Measurements from ENCODE around the gene TRPV3. TPM values are rescaled to one million over a fixed set of nuclear protein-coding genes. Genes with fewer than 3 reads are reported as not detected.

The TRPV3 gene
- polyA plus RNA-seq, 3 donors = 0.22 to 0.90 (median 0.31) TPM

DNA sequence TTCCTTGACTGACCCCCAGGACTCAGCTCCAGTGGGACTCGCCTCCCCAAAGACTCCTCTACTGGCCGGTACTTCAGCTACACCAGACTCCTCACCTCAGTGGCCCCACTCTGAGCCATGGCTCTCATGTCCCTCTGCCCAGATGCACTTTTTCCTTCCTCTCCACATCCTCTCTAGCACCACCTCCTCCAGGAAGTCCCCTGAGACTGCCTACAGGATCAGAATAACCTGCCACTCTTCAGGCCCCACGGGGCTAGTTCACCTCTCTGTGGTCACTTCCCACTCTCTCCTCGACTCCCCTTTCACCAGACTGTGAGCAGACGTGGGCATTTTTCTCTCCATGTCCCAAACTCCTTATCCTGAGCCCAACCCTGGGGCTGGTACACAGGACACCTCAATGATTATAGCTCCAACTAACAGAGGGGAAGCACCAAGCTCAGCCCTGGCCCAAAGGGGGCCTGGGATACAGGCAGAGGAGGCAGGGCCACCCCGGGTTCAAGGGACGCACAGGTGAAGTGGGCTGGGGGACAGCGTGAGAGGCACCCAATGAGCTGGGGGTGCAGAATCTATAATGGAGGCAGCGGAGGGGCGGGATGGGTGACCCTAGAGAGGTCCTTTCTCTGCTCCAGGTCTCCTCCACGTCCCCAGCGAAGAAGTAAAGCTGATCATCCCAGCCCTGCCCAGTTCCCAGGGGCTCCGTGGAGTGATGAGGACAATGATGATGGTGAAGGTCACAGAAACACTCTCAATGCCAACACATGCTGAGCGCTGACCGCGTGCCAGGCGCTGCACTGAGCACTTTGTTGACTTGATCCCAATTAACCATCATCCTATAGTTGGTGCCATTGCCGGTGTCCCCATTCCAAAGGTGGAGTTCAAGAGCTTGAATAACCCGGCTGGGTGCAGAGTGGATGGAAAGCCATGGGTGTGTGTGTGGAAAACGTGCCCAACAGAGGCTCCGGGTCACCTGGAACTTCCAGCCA lies 3.9 kb downstream of the TRPV3 start:
- no peak overlapping the region for H3K27ac ChIP-seq (ENCODE audit: low read depth, low read length)
- 75 to 86% (median 83%) methylated on average over 21 of the region's 21 CpGs for WGBS, 3 donors

DNA sequence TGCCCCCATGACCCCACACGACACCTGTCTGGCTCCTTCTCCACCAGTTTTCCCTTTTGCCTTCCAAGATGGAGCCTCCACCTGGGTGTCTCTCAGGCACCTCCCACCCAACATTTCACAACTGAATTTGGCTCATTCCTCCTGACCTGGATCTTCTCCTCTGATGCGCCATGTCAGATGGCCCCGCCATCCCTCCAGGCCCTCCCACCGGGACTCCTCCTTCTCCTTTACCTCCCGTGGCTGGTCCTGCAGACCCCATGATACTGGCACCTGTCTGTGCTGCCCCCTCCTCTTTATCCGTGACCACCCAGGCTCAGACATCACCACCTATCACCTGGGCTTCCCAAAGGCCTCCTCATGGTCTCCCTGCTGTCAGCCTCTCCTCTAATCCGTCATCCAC lies 4.7 kb downstream of the TRPV3 start:
- no peak overlapping the region for H3K27ac ChIP-seq (ENCODE audit: low read depth, low read length)
- WGBS, 3 donors = 82 to 83% (median 82%) methylated on average over 7 of the region's 7 CpGs

DNA sequence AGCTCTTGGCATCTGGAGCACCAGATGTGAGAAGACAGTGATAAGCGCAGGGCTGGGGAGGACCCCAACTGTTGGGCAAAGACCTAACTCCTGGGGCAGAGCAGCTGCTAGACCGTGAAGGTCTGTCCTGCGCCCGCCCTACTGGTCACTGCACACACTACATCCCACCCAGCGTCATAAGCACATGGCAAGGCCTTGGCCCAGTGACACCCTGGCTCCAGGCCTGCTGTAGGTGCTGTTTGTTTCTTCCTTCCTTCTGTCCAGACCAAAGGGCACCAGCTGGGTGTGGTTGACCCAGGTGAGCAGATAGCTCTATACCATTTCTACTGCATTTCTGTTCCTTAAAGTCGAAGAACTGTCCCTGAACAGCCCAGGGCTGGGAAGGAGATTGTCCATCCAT lies 6.4 kb downstream of the TRPV3 start:
- WGBS, 3 donors = 76 to 91% (median 87%) methylated on average over 6 of the region's 6 CpGs
- H3K27ac ChIP-seq (ENCODE audit: low read depth, low read length) = no peak overlapping the region

DNA sequence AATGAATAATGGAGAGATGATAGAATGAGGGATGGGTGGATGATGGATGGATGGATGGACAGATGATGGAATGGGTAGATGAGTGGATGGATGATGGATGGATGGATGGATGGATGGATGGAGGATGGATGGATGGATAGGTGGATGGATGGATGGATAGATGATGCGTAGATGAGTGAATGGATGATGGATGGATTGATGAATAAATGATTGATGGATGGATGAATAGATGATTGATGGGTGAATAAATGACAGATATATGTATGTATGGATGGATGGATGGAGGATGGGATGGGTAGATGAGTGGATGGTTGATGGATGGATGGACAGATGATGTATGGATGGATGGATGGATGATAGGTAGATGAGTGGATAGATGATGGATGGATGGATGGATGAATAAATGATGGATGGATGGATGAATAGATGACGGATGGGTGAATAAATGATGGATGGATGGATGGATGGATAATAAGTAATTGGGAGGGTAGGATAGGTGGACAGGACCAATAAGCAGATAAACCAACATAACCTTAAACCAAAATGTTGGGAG lies 7.9 kb downstream of the TRPV3 start:
- no peak overlapping the region for H3K27ac ChIP-seq (ENCODE audit: low read depth, low read length)
- 91 to 98% (median 94%) methylated on average over 2 of the region's 2 CpGs for WGBS, 3 donors

DNA sequence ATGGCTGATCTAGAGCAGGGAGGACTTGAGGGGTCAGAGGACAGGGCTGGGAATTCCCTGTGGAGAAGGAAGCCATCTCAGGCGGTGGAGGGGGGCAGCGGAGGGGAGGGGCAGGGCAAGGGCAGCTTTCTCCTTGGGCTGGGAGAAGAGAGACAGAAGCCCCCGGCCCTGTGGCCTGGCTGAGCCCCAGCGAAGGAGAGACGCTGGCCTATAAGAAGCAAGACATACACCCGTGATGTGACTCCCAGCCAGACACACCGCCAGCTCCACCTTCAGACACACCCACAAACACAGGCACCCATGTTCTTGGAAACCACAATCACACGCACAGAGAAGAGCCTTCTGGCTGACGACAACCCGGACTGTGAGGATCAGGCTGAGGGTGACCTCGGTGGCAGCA lies 10.0 kb downstream of the TRPV3 start:
- no peak overlapping the region for H3K27ac ChIP-seq (ENCODE audit: low read depth, low read length)
- 72 to 83% (median 74%) methylated on average over 11 of the region's 11 CpGs for WGBS, 3 donors

DNA sequence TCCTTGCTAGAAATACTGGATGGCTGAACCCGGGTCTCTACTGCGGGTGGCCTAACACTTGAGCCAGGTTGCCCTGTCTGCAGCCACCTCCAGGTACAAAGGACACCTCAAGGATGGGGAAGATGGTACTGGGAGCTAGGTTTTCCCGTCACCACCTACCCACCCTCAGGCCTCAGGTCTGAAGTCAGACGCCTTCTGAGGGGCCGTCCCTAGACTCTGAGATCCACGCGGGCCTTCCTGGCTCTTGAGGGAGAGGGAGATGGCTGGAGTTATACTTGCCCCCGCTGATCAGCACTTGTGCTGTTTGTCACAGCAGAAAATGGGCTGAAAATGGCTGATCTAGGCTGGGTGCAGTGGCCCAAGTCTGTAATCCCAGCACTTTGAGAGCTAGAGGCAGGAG lies 10.6 kb downstream of the TRPV3 start:
- no peak overlapping the region for H3K27ac ChIP-seq (ENCODE audit: low read depth, low read length)
- 91 to 97% (median 93%) methylated on average over 8 of the region's 8 CpGs for WGBS, 3 donors

DNA sequence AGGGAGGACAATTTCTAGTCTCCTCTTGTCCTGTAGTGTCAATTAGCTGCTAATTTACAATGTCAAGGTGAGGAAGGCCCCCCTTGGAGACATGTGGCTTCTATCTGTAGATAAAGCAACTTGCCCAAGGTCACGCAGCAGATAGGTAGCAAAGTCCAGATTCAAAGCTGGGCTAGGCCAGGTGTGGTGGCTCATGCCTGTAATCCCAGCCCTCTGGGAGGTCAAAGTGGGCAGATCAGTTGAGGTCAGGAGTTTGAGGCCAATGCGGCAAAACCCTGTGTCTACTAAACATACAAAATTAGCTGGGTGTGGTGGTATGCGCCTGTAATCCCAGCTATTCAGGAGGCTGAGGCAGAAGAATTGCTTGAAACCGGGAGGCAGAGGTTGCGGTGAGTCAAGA lies 11.1 kb downstream of the TRPV3 start:
- WGBS, 3 donors = 85 to 95% (median 89%) methylated on average over 1 to 5 of the region's 5 CpGs
- H3K27ac ChIP-seq (ENCODE audit: low read depth, low read length) = no peak overlapping the region

DNA sequence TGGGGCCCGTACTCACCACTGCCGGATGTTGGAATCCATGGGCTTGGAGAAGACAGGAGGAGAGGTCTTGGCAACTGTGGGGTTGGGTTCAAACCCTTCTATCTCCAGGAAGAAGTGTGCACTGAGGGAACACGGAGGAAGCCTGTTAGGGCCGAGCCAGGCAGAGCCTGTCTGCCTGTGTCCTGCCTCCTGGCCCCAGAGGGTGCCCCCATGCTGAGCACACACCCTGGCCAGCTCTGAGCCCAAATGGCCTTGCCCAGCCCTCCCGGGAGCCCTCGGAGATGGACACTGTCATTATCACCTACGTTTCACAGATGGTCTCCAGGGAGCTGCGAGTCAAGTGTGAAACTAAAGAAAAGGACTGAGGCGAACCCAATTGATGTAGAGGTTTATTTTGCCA lies 12.5 kb downstream of the TRPV3 start:
- 64 to 69% (median 67%) methylated on average over 9 of the region's 9 CpGs for WGBS, 3 donors
- H3K27ac ChIP-seq (ENCODE audit: low read depth, low read length) = no peak overlapping the region

DNA sequence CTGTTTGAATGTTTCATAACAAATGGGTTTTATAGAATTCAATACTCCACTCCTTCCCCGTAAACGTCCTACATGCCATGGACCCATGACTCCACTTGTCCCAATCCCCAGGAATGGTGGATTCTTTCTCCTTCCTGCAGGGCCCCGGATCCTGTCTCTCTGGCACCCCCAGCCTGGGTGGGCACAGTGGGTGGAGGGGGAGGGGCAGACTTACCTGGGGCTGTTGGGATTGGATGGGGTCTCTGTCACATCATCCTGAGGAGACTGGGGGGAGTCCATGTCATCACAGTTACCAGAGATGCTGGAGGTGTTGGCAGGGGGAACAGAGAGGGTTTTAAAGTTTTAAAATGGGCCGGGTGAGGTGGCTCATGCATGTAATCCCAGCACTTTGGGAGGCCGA lies 13.2 kb downstream of the TRPV3 start:
- WGBS, 3 donors = 82 to 84% (median 84%) methylated on average over 5 of the region's 5 CpGs

DNA sequence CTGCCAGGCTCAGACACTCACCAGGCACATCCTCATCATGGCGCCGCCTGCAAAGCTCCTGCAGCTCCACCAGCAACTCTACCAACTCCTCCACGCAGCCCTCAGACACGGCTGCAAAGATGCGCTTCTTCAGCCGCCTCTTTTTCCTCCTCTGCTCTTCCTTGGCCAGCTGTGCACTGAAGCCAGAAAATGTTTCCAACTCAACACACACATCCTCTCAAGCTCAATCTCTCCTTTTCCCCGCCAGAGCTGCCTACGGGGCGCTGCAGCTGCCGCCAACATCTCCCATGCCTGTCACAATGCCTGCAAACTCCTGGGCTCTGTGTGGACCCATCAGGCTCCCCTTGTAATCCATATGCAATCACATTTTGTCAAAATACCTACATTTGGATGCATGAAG lies 14.2 kb downstream of the TRPV3 start:
- H3K27ac ChIP-seq (ENCODE audit: low read depth, low read length) = no peak overlapping the region
- WGBS, 3 donors = 65 to 84% (median 70%) methylated on average over 10 of the region's 10 CpGs

More for the DNA sequence above, 13.2 kb downstream of the TRPV3 start:
- H3K27ac ChIP-seq (ENCODE audit: low read depth, low read length) = no peak overlapping the region

DNA sequence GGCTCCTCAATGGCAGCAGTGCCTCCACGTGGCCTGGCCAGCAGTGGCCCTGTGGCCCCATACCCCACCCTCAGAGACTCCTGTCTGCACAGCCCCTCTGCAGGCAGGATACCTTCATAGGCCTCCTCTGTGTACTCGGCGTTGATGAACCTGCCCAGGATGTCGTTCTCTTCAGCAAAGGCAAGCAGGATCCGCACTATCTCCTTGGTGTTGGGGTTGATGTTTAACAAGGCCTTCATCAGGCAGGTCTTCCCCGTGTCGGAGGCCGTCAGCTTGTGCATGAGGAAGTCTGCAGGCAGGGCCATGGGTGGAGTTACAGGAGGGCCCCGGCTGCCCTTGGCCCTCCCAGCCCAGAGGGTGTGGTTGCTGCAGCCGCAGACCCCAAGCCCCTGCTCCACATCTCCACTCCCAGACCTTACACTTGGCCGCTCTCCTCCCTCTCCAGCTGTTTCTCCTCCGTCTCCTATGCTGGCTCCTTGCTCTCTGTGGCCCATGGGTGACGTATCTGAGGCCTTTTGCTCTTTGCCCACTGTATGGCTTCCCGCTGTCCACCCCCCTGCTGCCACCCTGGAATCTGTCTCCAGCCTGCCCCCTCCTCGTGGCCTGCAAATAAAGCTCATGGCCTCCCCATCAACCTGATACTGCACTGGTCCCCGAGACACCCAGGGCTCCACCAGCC lies 15.1 kb downstream of the TRPV3 start:
- 59 to 76% (median 75%) methylated on average over 14 to 16 of the region's 16 CpGs for WGBS, 3 donors
- H3K27ac ChIP-seq (ENCODE audit: low read depth, low read length) = no peak overlapping the region

DNA sequence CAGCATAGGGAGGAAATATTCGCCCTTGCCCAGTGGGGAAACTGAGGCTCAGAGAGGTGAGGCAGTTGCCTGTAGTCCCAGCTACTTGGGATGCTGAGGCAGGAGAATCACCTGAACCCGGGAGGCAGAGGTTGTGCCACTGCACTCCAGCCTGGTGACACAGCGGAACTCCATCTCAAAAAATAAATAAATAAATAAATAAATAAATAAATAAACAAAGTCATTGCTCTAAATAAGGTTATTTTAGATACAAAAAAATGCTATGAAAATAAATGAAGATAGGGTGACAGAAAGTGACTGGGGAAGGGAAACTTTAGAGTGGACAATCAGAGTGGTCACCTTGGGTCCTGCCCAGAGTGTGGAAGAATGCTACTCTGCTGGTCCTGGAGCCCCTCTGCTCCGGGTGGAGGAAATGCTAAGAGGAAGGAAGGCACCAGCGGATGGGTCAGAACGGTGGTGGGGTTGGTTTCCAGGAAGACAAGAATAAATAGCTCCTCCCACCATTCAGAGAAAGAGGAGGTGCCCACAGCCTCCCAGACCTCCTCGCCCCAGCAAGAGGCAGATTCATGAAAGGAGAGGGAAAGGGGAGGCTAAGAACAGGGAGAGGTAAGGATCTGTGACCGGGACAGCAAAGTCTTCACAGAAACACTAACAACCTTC lies 17.6 kb downstream of the TRPV3 start:
- no peak overlapping the region for H3K27ac ChIP-seq (ENCODE audit: low read depth, low read length)
- 63 to 78% (median 63%) methylated on average over 8 of the region's 8 CpGs for WGBS, 3 donors

DNA sequence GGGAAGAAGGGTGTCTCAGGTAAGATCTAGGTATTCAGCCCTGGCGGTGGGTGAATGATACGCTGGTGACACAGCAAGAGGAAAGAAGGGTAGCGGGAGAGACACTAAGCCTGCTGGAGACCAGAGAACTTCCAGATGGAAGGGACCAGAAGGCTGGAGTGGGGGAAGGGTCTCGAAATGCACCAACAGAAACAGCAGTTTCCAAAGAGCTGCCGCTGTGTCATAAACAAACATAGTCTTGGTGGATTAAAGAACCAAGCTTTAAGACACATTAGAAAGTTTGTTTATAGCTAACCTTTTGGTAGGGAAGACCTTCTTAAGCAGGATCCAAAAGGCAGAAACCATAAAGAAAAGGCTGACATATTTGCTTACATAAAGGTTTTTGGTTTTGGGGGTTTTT lies 20.9 kb downstream of the TRPV3 start:
- WGBS, 3 donors = 80 to 91% (median 90%) methylated on average over 5 of the region's 5 CpGs
- no peak overlapping the region for H3K27ac ChIP-seq (ENCODE audit: low read depth, low read length)

DNA sequence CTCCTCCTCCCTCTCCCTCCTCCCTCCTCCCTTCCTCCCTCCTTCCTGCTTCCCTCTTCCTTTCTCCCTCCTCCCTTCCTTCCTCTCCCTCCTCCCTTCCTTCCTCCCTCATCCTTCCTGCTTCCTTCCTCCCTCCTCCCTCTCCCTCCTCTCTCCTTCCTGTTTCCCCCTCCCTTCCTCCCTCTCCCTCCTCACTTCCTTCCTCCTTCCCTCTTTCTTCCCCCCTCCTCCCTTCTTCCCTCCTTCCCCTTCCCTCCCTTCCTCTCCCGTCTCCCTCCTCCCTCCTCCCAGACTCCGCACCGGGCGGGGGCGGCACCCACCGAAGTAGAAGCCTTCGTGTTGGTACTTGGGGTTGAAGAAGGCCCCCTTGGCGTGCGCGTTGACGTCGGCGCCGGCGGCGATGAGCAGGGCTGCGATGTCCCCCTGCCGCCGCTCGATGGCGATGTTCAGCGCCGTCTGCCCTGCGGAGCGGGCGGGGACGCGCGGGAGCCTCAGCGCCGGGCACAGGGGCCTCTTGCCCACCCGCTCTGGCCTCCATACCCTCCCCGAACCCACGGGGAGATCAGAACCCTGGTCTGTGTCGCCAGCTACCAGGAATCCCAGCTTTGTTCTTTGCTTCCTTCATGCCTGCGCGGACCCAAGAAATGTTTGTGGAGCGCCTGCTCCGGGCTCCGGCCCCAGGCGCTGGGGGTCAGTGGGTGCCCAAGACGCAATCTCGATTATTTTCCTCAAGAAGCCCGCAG lies 22.2 kb downstream of the TRPV3 start:
- H3K27ac ChIP-seq (ENCODE audit: low read depth, low read length) = no peak overlapping the region
- WGBS, 3 donors = 2 to 4% (median 2%) methylated on average over 44 of the region's 44 CpGs

DNA sequence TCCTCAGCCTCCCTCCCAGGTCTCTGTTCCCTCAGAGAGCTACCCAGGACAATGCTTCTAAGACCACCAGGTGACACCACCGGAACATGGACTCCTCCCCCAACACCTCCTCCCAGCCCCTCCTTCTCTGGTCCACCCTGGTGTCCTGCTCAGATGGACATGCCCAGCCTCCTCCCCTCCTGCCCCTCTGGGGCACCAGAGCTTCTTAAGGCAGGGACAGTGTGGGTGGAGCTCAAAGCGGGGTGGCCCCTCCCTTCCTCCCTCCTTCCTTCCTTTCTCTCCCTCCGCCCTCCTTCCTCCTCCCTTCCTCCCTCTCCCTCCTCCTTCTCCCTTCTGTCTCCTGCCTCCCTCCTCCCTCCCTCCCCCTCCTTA lies 22.7 kb downstream of the TRPV3 start:
- WGBS, 3 donors = 16 to 40% (median 21%) methylated on average over 3 of the region's 3 CpGs
- H3K27ac ChIP-seq (ENCODE audit: low read depth, low read length) = no peak overlapping the region

DNA sequence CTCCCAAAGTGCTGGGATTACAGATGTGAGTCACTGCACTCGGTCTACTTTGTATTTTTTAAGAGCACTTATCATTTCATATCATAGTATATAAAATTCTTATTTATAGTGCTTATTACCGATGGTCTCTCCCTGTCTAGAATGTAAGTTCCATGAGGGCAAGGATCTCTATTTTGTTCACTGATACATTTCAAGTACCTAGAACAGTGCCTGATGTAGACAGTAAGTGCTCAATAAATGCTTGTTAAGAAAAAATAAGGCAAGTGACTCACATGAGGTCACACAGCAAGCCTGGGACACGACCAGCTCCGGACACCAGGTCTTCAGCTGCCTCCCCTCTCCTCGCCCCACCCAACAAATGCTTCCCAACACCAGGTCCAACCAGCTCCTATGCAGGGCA lies 23.9 kb downstream of the TRPV3 start:
- WGBS, 3 donors = 85 to 95% (median 92%) methylated on average over 5 of the region's 5 CpGs
- no peak overlapping the region for H3K27ac ChIP-seq (ENCODE audit: low read depth, low read length)

DNA sequence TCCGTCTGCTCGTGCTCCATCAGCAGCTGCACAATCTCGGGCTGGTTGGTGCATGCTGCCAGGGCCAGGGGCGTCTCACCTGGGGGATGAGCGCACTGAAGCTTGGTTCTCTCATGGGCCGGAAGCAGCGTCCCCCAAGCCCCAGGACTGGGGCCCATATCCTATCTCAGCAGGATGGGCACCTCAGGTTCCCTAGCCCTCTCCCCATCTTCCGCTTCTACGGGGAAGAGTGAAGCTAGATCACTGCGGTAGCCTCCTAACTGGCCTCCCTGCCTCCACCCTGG lies 24.8 kb downstream of the TRPV3 start:
- WGBS, 3 donors = 87 to 93% (median 92%) methylated on average over 10 of the region's 10 CpGs
- H3K27ac ChIP-seq (ENCODE audit: low read depth, low read length) = no peak overlapping the region

DNA sequence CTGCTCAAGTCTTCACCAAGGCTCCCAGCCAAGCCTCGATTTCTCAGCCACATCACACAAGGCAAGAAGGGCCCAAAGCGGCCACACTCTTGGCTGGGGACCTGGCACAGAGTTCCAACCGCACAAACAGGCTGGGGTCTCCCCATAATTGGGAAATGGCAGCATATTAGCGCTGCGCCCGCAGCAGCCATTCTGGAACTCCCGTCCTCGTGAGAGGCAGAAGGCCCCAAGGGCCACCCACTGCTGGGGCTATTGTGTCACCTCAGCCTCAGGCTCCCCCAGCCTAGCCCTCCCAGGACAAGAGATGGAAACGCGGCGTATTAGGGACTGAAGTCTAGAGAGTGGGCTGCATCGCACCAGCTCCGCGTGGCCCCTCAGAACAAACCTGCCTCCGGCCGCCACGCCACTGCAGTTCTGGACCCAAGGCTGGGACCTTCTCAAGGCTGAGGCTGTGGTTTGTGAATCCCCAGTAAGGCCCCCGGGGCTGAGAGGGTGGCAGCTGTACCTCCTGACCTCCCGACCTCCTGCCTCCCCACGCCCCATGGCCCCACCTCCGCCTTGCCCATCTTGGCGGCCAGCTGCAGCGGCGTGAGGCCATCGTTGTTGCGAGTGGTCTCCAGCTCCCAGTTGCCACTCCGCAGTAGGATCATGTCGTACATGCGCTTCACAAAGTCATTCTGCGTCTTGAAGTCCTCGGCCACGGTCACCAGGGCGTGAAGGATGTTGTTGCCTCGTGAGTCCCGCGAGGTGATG lies 25.3 kb downstream of the TRPV3 start:
- 88 to 90% (median 88%) methylated on average over 34 to 36 of the region's 36 CpGs for WGBS, 3 donors
- no peak overlapping the region for H3K27ac ChIP-seq (ENCODE audit: low read depth, low read length)
